K562 (cell line): ENCODE data around the gene AKNAD1.

ENCODE experiments used
- ATF7 ChIP-seq: fragments of 450-650 bp; IDR thresholded peaks from 2 replicates; pipeline ENCODE4 v1.7.1; 2014; ENCODE audit warnings: mild to moderate bottlenecking, moderate library complexity
- EP300 ChIP-seq: IDR thresholded peaks from 2 replicates; pipeline ENCODE4 v1.6.1; 2012; ENCODE audit warnings: low read length, improper control_type of control experiment
- HMBOX1 ChIP-seq: sonication (generic); IDR thresholded peaks from 2 replicates; pipeline ENCODE4 v1.6.1; 2016
- MNT ChIP-seq, 2 experiments: fragments of 450-650 bp; conservative IDR thresholded peaks; 2 replicates each; pipeline ENCODE4 v1.6.1; 2017; ENCODE audit warnings: mild to moderate bottlenecking in 2 of 2, moderate library complexity in 2 of 2
- NCOA1 ChIP-seq: fragments of 450-650 bp; IDR thresholded peaks from 2 replicates; pipeline ENCODE4 v1.6.1; 2016; ENCODE audit warnings: low read depth
- PATZ1 ChIP-seq: fragments of 250-450 bp; sonication (Bioruptor Pico); IDR thresholded peaks from 2 replicates; pipeline ENCODE4 v1.5.0; 2020; ENCODE audit warnings: mild to moderate bottlenecking, borderline replicate concordance
- POLR2A ChIP-seq: fragments of 450-650 bp; conservative IDR thresholded peaks from 2 replicates; pipeline ENCODE4 v1.6.1; 2016
- RAD21 ChIP-seq, 2 experiments: fragments of 250-450 bp in 1 of 2; fragments of 450-650 bp in 1 of 2; sonication (Bioruptor Pico) in 1 of 2; formaldehyde crosslinking in 1 of 2; IDR thresholded peaks in 1 of 2; conservative IDR thresholded peaks in 1 of 2; 2 replicates each; pipeline versions ENCODE4 v1.4.0 to v1.8.0; 2020 to 2022; ENCODE audit warnings: mild to moderate bottlenecking in 2 of 2, moderate library complexity in 1 of 2

- TF ChIP-seq ATF7 = no peak
- no peak for TF ChIP-seq NCOA1
- no peak for TF ChIP-seq PATZ1
- no peak for TF ChIP-seq HMBOX1
- TF ChIP-seq EP300 = no peak
- no peak for TF ChIP-seq POLR2A
- no peak for TF ChIP-seq MNT (conservative IDR thresholded peaks at IDR 0.05)
- TF ChIP-seq RAD21 (CRISPR knock-in tag; conservative IDR thresholded peaks at IDR 0.05 in 1 of 2, IDR thresholded peaks at IDR 0.05 in 1 of 2) = no peak
These were observed 9.4 kb downstream of the AKNAD1 start for GRCh38 chr1:108847494-108847893.
